MCF 10A (cell line): ENCODE results near the gene TSPAN15. TPM values are rescaled to one million over a fixed set of nuclear protein-coding genes. Genes with fewer than 3 reads are reported as not detected.
"Not testable (repeated sequence)": the region's sequence is repeated elsewhere in the genome, so short reads cannot be mapped to it uniquely, and the experiment has no call there.

ENCODE experiments used
- BruUV-seq: library from RNA; stranded (reverse); fragments of 400-500 nt; replicated peaks from 2 replicates; lab custom pipeline; 2021; lab: Mats Ljungman, UMichigan
- CTCF ChIA-PET: fragments of 300-600 bp; sonication (Branson Sonifier 250); formaldehyde crosslinking; extraction: SDS; loops from one replicate; lab custom pipeline; 2021; ENCODE audit warnings: antibody characterized with exemption, inconsistent platforms; lab: Yijun Ruan, JAX
- POLR2A ChIA-PET: fragments of 300-600, 350-650 bp; sonication (Branson Sonifier 250); formaldehyde crosslinking; extraction: SDS; loops from one replicate; lab custom pipeline; 2020; ENCODE audit warnings: antibody characterized with exemption, inconsistent platforms; lab: Yijun Ruan, JAX
- DNase-seq: peaks from one replicate; pipeline ENCODE4 v3.0.0-alpha.2; 2018; ENCODE audit not compliant: unreplicated experiment
- H3K27ac Mint-ChIP-seq: one replicate; pipeline ENCODE4 v1.8.0; 2022; ENCODE audit warnings: mild to moderate bottlenecking, low read depth, mixed read lengths; ENCODE audit not compliant: unreplicated experiment
- H3K27me3 Mint-ChIP-seq: one replicate; pipeline ENCODE4 v1.8.0; 2022; ENCODE audit warnings: mixed read lengths; ENCODE audit not compliant: insufficient read depth, unreplicated experiment
- H3K36me3 Mint-ChIP-seq: one replicate; pipeline ENCODE4 v1.8.0; 2022; ENCODE audit warnings: mild to moderate bottlenecking, moderate library complexity, mixed read lengths; ENCODE audit not compliant: insufficient read depth, unreplicated experiment
- H3K4me1 Mint-ChIP-seq: one replicate; pipeline ENCODE4 v1.8.0; 2022; ENCODE audit warnings: mixed read lengths; ENCODE audit not compliant: insufficient read depth, unreplicated experiment
- H3K4me3 Mint-ChIP-seq: one replicate; pipeline ENCODE4 v1.8.0; 2022; ENCODE audit warnings: mild to moderate bottlenecking, moderate library complexity, mixed read lengths; ENCODE audit not compliant: unreplicated experiment
- H3K9me3 Mint-ChIP-seq: one replicate; pipeline ENCODE4 v1.8.0; 2022; ENCODE audit warnings: mixed read lengths; ENCODE audit not compliant: unreplicated experiment
- intact Hi-C: fragments of 100-400 bp; cut with micrococcal nuclease; formaldehyde crosslinking; loops from 2 replicates; pipeline ENCODE4 v1.14.1; 2022
- total RNA-seq: library from RNA; stranded (reverse); gene quantifications from 2 replicates; pipeline ENCODE4 v1.2.3, GENCODE V29; 2022
- TF ChIP-seq, protein P1 (sequence below): fragments of 200-600 bp; IDR thresholded peaks from one replicate; pipeline ENCODE4 v1.8.0; 2022; ENCODE audit warnings: antibody characterized with exemption, mild to moderate bottlenecking; ENCODE audit not compliant: unreplicated experiment

TSPAN15 gene
- total RNA-seq, 1 experiment from 2014 or later: 0.54 TPM

DNA sequence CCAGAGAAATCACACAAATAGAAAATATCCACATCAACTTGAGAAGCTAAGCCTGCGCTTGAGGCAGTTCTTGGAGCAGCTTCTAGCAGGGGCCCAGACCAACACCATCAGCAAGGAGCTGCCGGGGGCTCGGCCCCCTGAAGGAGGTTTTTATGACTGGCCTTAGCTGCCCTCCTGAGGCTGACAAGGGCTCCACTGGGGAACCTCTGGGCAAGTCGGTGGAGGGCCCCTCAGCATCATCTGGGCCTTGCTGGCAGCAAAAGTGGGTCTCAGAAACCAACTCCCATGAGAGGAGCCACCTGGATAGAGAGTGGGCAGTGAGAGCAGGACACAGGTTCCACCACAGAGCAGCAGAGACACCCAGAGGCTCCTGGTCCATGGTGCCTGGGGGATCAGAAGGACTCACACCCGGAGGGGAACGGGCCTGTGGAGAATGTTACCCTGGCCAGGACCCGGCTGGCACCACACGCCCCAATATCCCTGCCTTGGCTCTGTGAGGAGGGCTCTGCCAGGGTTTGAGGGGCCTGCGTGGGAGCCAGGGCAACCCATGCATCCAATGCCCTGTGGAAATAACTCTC lies 66.1 kb downstream of the TSPAN15 start:
- H3K27ac Mint-ChIP-seq: no peak overlapping the region
- intact Hi-C loops: loop anchor here (5.0 to 10.0 kb wide), 2 partner anchors 287 to 400 kb away; partner anchors contain the start of gene COL13A1
- no peaks in the 10 kb centered on the region for H3K4me1 Mint-ChIP-seq
- no peaks in the 10 kb centered on the region for H3K36me3 Mint-ChIP-seq
- H3K27me3 Mint-ChIP-seq: peaks cover 15% of the 10 kb centered on the region
- ChIA-PET POLR2A (no interaction called here), CTCF (interaction anchor here (1.2 to 10.4 kb wide), 4 partner anchors 112 to 193 kb away, joined by 3 to 248 read pairs (median 12); partner anchors contain the start of gene FAM241B)
- DNase-seq: no peak
- TF ChIP-seq, protein P1, sequence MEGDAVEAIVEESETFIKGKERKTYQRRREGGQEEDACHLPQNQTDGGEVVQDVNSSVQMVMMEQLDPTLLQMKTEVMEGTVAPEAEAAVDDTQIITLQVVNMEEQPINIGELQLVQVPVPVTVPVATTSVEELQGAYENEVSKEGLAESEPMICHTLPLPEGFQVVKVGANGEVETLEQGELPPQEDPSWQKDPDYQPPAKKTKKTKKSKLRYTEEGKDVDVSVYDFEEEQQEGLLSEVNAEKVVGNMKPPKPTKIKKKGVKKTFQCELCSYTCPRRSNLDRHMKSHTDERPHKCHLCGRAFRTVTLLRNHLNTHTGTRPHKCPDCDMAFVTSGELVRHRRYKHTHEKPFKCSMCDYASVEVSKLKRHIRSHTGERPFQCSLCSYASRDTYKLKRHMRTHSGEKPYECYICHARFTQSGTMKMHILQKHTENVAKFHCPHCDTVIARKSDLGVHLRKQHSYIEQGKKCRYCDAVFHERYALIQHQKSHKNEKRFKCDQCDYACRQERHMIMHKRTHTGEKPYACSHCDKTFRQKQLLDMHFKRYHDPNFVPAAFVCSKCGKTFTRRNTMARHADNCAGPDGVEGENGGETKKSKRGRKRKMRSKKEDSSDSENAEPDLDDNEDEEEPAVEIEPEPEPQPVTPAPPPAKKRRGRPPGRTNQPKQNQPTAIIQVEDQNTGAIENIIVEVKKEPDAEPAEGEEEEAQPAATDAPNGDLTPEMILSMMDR: no peak
- no peak overlapping the region for H3K4me3 Mint-ChIP-seq
- no peaks in the 10 kb centered on the region for H3K9me3 Mint-ChIP-seq
- BruUV-seq: no TSS peak

- BruUV-seq: no TSS peak
- Mint-ChIP-seq H3K4me1 (no peaks in the 10 kb centered on the region), H3K27me3 (peaks cover 21% of the 10 kb centered on the region), H3K4me3 (no peak overlapping the region), H3K36me3 (no peaks in the 10 kb centered on the region), H3K9me3 (peaks cover 8% of the 10 kb centered on the region), H3K27ac (no peak overlapping the region)
- POLR2A ChIA-PET: no interaction called here
- TF ChIP-seq, protein P1: no peak
- DNase-seq: no peak
- CTCF ChIA-PET: interaction anchor here (0.7 to 1.4 kb wide), 3 partner anchors 13 to 272 kb away, joined by 3 to 5 read pairs (median 3); no protein-coding TSS in a partner anchor
- intact Hi-C loops: no loop called here
Measured at GRCh38 chr10:69527961-69528360, 76.7 kb downstream of the TSPAN15 start.

DNA sequence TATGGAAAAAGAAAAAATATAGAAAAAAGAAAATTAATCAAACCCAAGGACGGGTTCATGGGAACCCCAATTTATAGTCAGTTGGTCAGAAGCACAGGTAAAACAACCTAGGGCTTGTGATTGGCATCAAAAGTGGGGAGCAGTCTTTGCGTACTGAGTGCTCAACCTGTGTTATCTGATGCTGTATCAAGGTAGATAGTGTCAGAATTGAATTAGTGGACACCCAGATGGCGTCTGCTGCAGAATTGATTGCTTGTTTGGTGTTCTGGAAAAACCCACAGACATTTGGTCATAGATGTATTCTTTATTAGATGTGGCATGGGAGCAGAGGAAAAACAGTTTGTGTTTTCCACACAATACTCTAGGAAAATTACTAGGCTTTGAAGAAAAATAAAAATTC lies 82.4 kb downstream of the TSPAN15 start:
- Mint-ChIP-seq H3K4me3 (no peak overlapping the region), H3K9me3 (peaks cover 14% of the 10 kb centered on the region), H3K27ac (no peak overlapping the region), H3K4me1 (no peaks in the 10 kb centered on the region), H3K27me3 (peaks cover 43% of the 10 kb centered on the region), H3K36me3 (no peaks in the 10 kb centered on the region)
- TF ChIP-seq, protein P1: no peak
- DNase-seq: no peak
- BruUV-seq: no TSS peak
- intact Hi-C loops: no loop called here
- POLR2A ChIA-PET: no interaction called here
- CTCF ChIA-PET: interaction anchor here (0.8 to 1.0 kb wide), 2 partner anchors 96 to 117 kb away, joined by 3 to 4 read pairs; no protein-coding TSS in a partner anchor

GRCh38 chr10:69536521-69536920 lies 85.3 kb downstream of the TSPAN15 start:
- intact Hi-C loops, H3K4me1 Mint-ChIP-seq, DNase-seq, CTCF ChIA-PET, H3K36me3 Mint-ChIP-seq, H3K4me3 Mint-ChIP-seq, H3K27ac Mint-ChIP-seq, POLR2A ChIA-PET, BruUV-seq: not testable (repeated sequence)
- H3K9me3 Mint-ChIP-seq: peaks cover 22% of the 10 kb centered on the region
- H3K27me3 Mint-ChIP-seq: peaks cover 64% of the 10 kb centered on the region
